ENCODE results near the gene HOMER1.

Gene HOMER1

GRCh38 chr5:79513704-79514390 lies at the start of gene HOMER1:
HOMER1 (minus strand) TSS chr5:79514134; CDS start chr5:79512774, 1,360 bp downstream.
- peak; percentile 32 to 57 for DNase-seq (ENCODE audit: low read depth in 1 of 2, low spot score in 1 of 2)

GRCh38 chr5:79563247-79563590 lies 49.3 kb upstream of the HOMER1 start:
- DNase-seq (ENCODE audit: low read depth in 1 of 2, low spot score in 1 of 2) = no peak

GRCh38 chr5:79562351-79563246 lies 48.7 kb upstream of the HOMER1 start:
- DNase-seq (ENCODE audit: low read depth in 1 of 2, low spot score in 1 of 2) = no peak

GRCh38 chr5:79561525-79561893 lies 47.6 kb upstream of the HOMER1 start:
- no peak for DNase-seq (ENCODE audit: low read depth in 1 of 2, low spot score in 1 of 2)

- no peak for DNase-seq (ENCODE audit: low read depth in 1 of 2, low spot score in 1 of 2)
These were observed 47.0 kb upstream of the HOMER1 start for GRCh38 chr5:79560771-79561524.

- DNase-seq (ENCODE audit: low read depth in 1 of 2, low spot score in 1 of 2) = no peak
These were observed 41.5 kb upstream of the HOMER1 start for GRCh38 chr5:79555418-79555817.

GRCh38 chr5:79552984-79553383 lies 39.0 kb upstream of the HOMER1 start:
- DNase-seq (ENCODE audit: low read depth in 1 of 2, low spot score in 1 of 2) = no peak

- no peak for DNase-seq (ENCODE audit: low read depth in 1 of 2, low spot score in 1 of 2)
These were observed 34.0 kb upstream of the HOMER1 start for GRCh38 chr5:79547982-79548381.

GRCh38 chr5:79547429-79547822 lies 33.5 kb upstream of the HOMER1 start:
- DNase-seq (ENCODE audit: low read depth in 1 of 2, low spot score in 1 of 2) = no peak

- no peak for DNase-seq (ENCODE audit: low read depth in 1 of 2, low spot score in 1 of 2)
These were observed 33.0 kb upstream of the HOMER1 start for GRCh38 chr5:79546782-79547428.

- DNase-seq (ENCODE audit: low read depth in 1 of 2, low spot score in 1 of 2) = no peak
These were observed 30.2 kb upstream of the HOMER1 start for GRCh38 chr5:79544131-79544530.

- no peak for DNase-seq (ENCODE audit: low read depth in 1 of 2, low spot score in 1 of 2)
These were observed 27.0 kb upstream of the HOMER1 start for GRCh38 chr5:79540939-79541338.

- no peak for DNase-seq (ENCODE audit: low read depth in 1 of 2, low spot score in 1 of 2)
These were observed 22.4 kb upstream of the HOMER1 start for GRCh38 chr5:79536193-79536906.

GRCh38 chr5:79535477-79536192 lies 21.7 kb upstream of the HOMER1 start:
- DNase-seq (ENCODE audit: low read depth in 1 of 2, low spot score in 1 of 2) = no peak

GRCh38 chr5:79529110-79529509 lies 15.2 kb upstream of the HOMER1 start:
- no peak for DNase-seq (ENCODE audit: low read depth in 1 of 2, low spot score in 1 of 2)

GRCh38 chr5:79527431-79527830 lies 13.5 kb upstream of the HOMER1 start:
- no peak for DNase-seq (ENCODE audit: low read depth in 1 of 2, low spot score in 1 of 2)

- DNase-seq (ENCODE audit: low read depth in 1 of 2, low spot score in 1 of 2) = no peak
These were observed 13.0 kb upstream of the HOMER1 start for GRCh38 chr5:79526928-79527327.

GRCh38 chr5:79526493-79526892 lies 12.6 kb upstream of the HOMER1 start:
- no peak for DNase-seq (ENCODE audit: low read depth in 1 of 2, low spot score in 1 of 2)

GRCh38 chr5:79521156-79521555 lies 7.2 kb upstream of the HOMER1 start:
- no peak for DNase-seq (ENCODE audit: low read depth in 1 of 2, low spot score in 1 of 2)

- DNase-seq (ENCODE audit: low read depth in 1 of 2, low spot score in 1 of 2) = no peak
These were observed 4.8 kb upstream of the HOMER1 start for GRCh38 chr5:79518718-79519117.

Data from activated T-helper 1 cell treated with anti-CD3 and anti-CD28 coated beads, Interleukin-2, amount 50 U/mL, for 16 hours (primary cell).